CD4-positive, alpha-beta T cell treated with Interleukin-2 at 100 ng/mL for 4 hours (primary cell): ENCODE data around the gene NSUN6.
"Not testable (repeated sequence)": the region's sequence is repeated elsewhere in the genome, so short reads cannot be mapped to it uniquely, and the experiment has no call there.

Experiments used
- DNase-seq: peaks from one replicate; pipeline ENCODE4 v3.0.0-alpha.2; 2020; ENCODE audit warnings: low spot score

Gene NSUN6

GRCh38 chr10:18607503-18608378 is 43.6 kb downstream of the NSUN6 start:
- no peak for DNase-seq

- DNase-seq, result no peak
Observed at GRCh38 chr10:18606051-18606695, 45.2 kb downstream of the NSUN6 start.

GRCh38 chr10:18601321-18601720 is 50.1 kb downstream of the NSUN6 start:
- DNase-seq, result no peak

- DNase-seq, result no peak
Observed at GRCh38 chr10:18599392-18599791, 52.0 kb downstream of the NSUN6 start.

- DNase-seq, result no peak
Observed at GRCh38 chr10:18594574-18595156, 56.7 kb downstream of the NSUN6 start.

GRCh38 chr10:18591141-18591540 is 60.2 kb downstream of the NSUN6 start:
- not testable (repeated sequence) for DNase-seq

GRCh38 chr10:18586637-18587036 is 64.8 kb downstream of the NSUN6 start:
- not testable (repeated sequence) for DNase-seq

- DNase-seq, result no peak
Observed at GRCh38 chr10:18583575-18584270, 67.7 kb downstream of the NSUN6 start.

GRCh38 chr10:18582803-18583202 is 68.6 kb downstream of the NSUN6 start:
- no peak for DNase-seq

- no peak for DNase-seq
Observed at GRCh38 chr10:18577823-18578685, 73.3 kb downstream of the NSUN6 start.

- no peak for DNase-seq
Observed at GRCh38 chr10:18576586-18576985, 74.8 kb downstream of the NSUN6 start.

GRCh38 chr10:18572959-18573561 is 78.3 kb downstream of the NSUN6 start:
- DNase-seq, result no peak

GRCh38 chr10:18571780-18572179 is 79.6 kb downstream of the NSUN6 start:
- DNase-seq, result no peak

- no peak for DNase-seq
Observed at GRCh38 chr10:18571076-18571475, 80.3 kb downstream of the NSUN6 start.

GRCh38 chr10:18570386-18570785 is 81.0 kb downstream of the NSUN6 start:
- DNase-seq, result not testable (repeated sequence)

GRCh38 chr10:18567343-18567856 is 84.0 kb downstream of the NSUN6 start:
- DNase-seq, result no peak

- no peak for DNase-seq
Observed at GRCh38 chr10:18566177-18566576, 85.2 kb downstream of the NSUN6 start.

GRCh38 chr10:18565006-18565405 is 86.4 kb downstream of the NSUN6 start:
- no peak for DNase-seq

- no peak for DNase-seq
Observed at GRCh38 chr10:18563003-18563726, 88.2 kb downstream of the NSUN6 start.
